Measurements from ENCODE around the gene CIB2. TPM values are rescaled to one million over a fixed set of nuclear protein-coding genes. Genes with fewer than 3 reads are reported as not detected.
A peak's percentile ranks its signal among the peaks of the same experiment; 100 is the strongest.

CIB2 gene
- total RNA-seq, 1 donor = 11.7 TPM

- no peak for DNase-seq (ENCODE audit: low read depth)
These were observed 58.0 kb downstream of the CIB2 start for GRCh38 chr15:78073046-78073787.

GRCh38 chr15:78072080-78072892, 59.0 kb downstream of the CIB2 start:
- peak; percentile 99 for DNase-seq (ENCODE audit: low read depth)
- no peak for TF ChIP-seq CTCF (IDR thresholded peaks at IDR 0.05; ENCODE audit: insufficient read depth, low read depth, low read length)
- peak overlapping the region; percentile 12 for H3K4me3 ChIP-seq (ENCODE audit: low read depth, low read length)

More at GRCh38 chr15:78073046-78073787, 58.0 kb downstream of the CIB2 start:
- TF ChIP-seq CTCF (IDR thresholded peaks at IDR 0.05; ENCODE audit: insufficient read depth, low read depth, low read length) = no peak
- no peak overlapping the region for H3K4me3 ChIP-seq (ENCODE audit: low read depth, low read length)

GRCh38 chr15:78071383-78071782, 59.9 kb downstream of the CIB2 start:
- no peak for TF ChIP-seq CTCF (IDR thresholded peaks at IDR 0.05; ENCODE audit: insufficient read depth, low read depth, low read length)
- DNase-seq (ENCODE audit: low read depth) = no peak
- no peak overlapping the region for H3K4me3 ChIP-seq (ENCODE audit: low read depth, low read length)

GRCh38 chr15:78070049-78070700, 61.1 kb downstream of the CIB2 start:
- no peak for TF ChIP-seq CTCF (IDR thresholded peaks at IDR 0.05; ENCODE audit: insufficient read depth, low read depth, low read length)
- no peak for DNase-seq (ENCODE audit: low read depth)
- no peak overlapping the region for H3K4me3 ChIP-seq (ENCODE audit: low read depth, low read length)

- H3K4me3 ChIP-seq (ENCODE audit: low read depth, low read length) = no peak overlapping the region
- no peak for DNase-seq (ENCODE audit: low read depth)
- no peak for TF ChIP-seq CTCF (IDR thresholded peaks at IDR 0.05; ENCODE audit: insufficient read depth, low read depth, low read length)
These were observed 61.7 kb downstream of the CIB2 start for GRCh38 chr15:78069462-78070029.

- DNase-seq (ENCODE audit: low read depth) = no peak
- no peak for TF ChIP-seq CTCF (IDR thresholded peaks at IDR 0.05; ENCODE audit: insufficient read depth, low read depth, low read length)
- no peak overlapping the region for H3K4me3 ChIP-seq (ENCODE audit: low read depth, low read length)
These were observed 62.2 kb downstream of the CIB2 start for GRCh38 chr15:78069052-78069414.

Data from fibroblast of villous mesenchyme (primary cell).